Measurements from ENCODE around the gene PHC1. TPM values are rescaled to one million over a fixed set of nuclear protein-coding genes. Genes with fewer than 3 reads are reported as not detected.
"Not testable (repeated sequence)": the region's sequence is repeated elsewhere in the genome, so short reads cannot be mapped to it uniquely, and the experiment has no call there.

PHC1 gene
- total RNA-seq, 2 donors from 2014 or later: 52.7 to 54.1 TPM

DNA sequence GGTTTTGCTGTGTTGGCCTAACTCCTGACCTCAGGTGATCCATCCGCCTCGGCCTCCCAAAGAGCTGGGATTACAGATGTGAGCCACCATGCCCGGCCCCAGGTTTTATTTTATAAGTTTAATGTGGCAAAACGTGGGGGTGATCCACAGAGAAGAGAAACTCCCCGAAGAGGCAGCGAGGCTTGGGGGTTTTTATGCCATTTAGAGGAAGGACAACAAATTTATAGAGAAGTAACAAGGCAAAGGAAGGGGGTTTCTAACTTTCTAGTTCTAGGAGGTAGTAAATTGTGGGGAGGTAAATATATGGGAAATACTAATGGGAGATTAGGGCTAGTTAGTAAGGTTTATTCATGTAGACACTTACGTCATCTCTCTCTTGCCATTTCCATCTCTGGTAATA lies 17.2 kb upstream of the PHC1 start:
- ATAC-seq (no peak), DNase-seq (no peak)
- no peaks in the 10 kb centered on the region for H3K4me1 Mint-ChIP-seq
- H3K4me3 Mint-ChIP-seq: no peak overlapping the region
- H3K36me3 Mint-ChIP-seq (ENCODE audit: low read depth): no peaks in the 10 kb centered on the region
- H3K27ac Mint-ChIP-seq: no peak overlapping the region
- no peaks in the 10 kb centered on the region for H3K9me3 ChIP-seq (ENCODE audit: control insufficient read depth, low read length, poor library complexity, severe bottlenecking)
- H3K27me3 Mint-ChIP-seq: peaks cover 6% of the 10 kb centered on the region

DNA sequence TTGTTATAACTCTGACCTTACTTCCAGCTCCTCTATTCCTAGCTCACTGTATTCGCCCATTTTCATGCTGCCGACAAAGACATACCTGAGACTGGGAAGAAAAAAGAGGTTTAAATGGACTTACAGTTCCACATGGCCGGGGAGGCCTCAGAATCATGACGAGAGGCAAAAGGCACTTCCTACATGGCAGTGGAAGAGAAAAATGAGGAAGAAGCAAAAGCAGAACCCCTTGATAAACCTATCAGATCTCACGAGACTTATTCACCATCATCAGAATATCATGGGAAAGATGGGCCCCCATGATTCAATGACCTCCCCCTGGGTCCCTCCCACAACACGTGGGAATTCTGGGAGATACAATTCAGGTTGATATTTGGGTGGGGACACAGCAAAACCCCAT lies 14.5 kb upstream of the PHC1 start:
- DNase-seq: no peak
- ATAC-seq: no peak
- peaks cover 12% of the 10 kb centered on the region for H3K27me3 Mint-ChIP-seq
- no peak overlapping the region for H3K4me3 Mint-ChIP-seq
- peaks cover 7% of the 10 kb centered on the region for H3K4me1 Mint-ChIP-seq
- no peaks in the 10 kb centered on the region for H3K9me3 ChIP-seq (ENCODE audit: control insufficient read depth, low read length, poor library complexity, severe bottlenecking)
- no peak overlapping the region for H3K27ac Mint-ChIP-seq
- H3K36me3 Mint-ChIP-seq (ENCODE audit: low read depth): no peaks in the 10 kb centered on the region

DNA sequence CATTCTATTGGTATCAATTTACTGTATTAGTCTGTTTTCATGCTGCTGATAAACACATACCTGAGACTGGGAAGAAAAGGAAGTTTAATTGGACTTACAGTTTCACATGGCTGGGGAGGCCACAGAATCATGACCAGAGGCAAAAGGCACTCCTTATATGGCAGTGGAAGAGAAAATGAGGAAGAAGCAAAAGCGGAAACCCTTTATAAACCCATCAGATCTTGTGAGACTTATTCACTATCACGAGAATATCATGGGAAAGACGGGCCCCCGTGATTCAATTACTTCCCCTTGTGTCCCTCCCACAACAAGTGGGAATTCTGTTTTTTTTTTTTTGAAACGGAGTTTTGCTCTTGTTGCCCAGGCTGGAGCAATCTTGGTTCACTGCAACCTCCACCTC lies 11.6 kb upstream of the PHC1 start:
- not testable (repeated sequence) for H3K36me3 Mint-ChIP-seq (ENCODE audit: low read depth); ATAC-seq; H3K4me3 Mint-ChIP-seq; DNase-seq; H3K9me3 ChIP-seq (ENCODE audit: control insufficient read depth, low read length, poor library complexity, severe bottlenecking)
- H3K27ac Mint-ChIP-seq: peak overlapping the region; percentile 8
- H3K27me3 Mint-ChIP-seq: peaks cover 21% of the 10 kb centered on the region
- H3K4me1 Mint-ChIP-seq: peaks cover 11% of the 10 kb centered on the region

DNA sequence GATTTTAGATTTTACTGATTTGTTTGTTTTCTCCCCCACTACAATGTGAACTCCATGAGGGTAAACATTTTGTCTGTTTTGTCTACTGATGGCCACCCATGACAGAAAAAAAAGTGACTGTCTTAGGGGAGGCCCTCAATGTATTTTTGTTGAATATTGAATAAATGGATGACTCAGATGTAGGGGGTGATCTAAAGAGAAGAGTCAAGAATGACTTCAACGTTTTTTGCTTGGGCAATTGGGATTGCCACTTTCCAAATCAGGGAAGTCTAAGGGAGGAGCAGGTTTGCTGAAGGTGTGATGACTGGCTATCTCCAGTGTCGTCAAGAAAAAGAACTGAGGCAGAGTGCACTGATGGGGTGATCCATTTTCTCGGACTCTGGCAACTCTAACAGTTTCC lies 10.7 kb upstream of the PHC1 start:
- Mint-ChIP-seq H3K27ac (no peak overlapping the region), H3K27me3 (peaks cover 21% of the 10 kb centered on the region), H3K4me3 (no peak overlapping the region), H3K36me3 (ENCODE audit: low read depth) (no peaks in the 10 kb centered on the region), H3K4me1 (peaks cover 11% of the 10 kb centered on the region)
- no peak for ATAC-seq
- no peak for DNase-seq
- no peaks in the 10 kb centered on the region for H3K9me3 ChIP-seq (ENCODE audit: control insufficient read depth, low read length, poor library complexity, severe bottlenecking)

DNA sequence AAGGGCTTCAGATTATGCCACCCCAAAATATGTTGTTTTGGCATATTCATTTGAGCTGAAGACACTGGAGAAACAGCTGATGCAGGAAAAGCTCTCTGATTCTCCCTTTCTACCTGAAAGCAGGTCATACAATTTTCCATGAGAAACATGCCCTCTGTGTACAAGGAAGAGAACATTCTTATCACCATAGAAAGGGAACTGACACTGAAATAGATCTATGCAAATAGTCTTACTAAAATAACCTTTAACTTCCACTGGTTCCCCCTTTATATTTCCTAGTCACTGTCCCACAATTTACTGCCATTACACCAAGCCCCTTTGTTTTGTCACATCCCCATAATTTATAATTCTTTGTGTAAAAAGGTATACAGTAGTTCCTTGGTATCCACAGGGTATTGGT lies 9.6 kb upstream of the PHC1 start:
- Mint-ChIP-seq H3K27ac (no peak overlapping the region), H3K4me1 (peaks cover 11% of the 10 kb centered on the region), H3K27me3 (peaks cover 14% of the 10 kb centered on the region), H3K36me3 (ENCODE audit: low read depth) (no peaks in the 10 kb centered on the region), H3K4me3 (no peak overlapping the region)
- DNase-seq (no peak), ATAC-seq (no peak)
- no peaks in the 10 kb centered on the region for H3K9me3 ChIP-seq (ENCODE audit: control insufficient read depth, low read length, poor library complexity, severe bottlenecking)

DNA sequence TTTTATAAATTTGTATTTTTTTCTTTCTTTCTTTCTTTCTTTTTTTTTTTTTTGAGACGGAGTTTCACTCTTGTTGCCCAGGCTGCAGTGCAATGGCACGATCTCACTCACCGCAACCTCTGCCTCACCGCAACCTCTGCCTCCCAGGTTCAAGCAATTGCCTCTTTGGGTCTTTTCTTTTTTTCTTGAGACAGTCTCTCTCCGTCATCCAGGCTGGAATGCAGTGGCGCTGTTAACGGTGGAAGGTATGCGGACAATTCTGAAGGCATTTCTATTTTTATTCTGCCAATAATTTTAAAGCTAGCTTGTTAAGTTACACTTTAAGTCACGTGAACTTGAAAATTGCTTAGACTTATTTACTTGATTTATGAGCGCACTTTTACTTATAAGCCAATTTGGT lies 8.8 kb upstream of the PHC1 start:
- DNase-seq (no peak), ATAC-seq (no peak)
- peak overlapping the region; percentile 31 for H3K4me3 Mint-ChIP-seq
- no peaks in the 10 kb centered on the region for H3K9me3 ChIP-seq (ENCODE audit: control insufficient read depth, low read length, poor library complexity, severe bottlenecking)
- peaks cover 14% of the 10 kb centered on the region for H3K27me3 Mint-ChIP-seq
- no peak overlapping the region for H3K27ac Mint-ChIP-seq
- H3K36me3 Mint-ChIP-seq (ENCODE audit: low read depth): no peaks in the 10 kb centered on the region
- peaks cover 11% of the 10 kb centered on the region for H3K4me1 Mint-ChIP-seq

DNA sequence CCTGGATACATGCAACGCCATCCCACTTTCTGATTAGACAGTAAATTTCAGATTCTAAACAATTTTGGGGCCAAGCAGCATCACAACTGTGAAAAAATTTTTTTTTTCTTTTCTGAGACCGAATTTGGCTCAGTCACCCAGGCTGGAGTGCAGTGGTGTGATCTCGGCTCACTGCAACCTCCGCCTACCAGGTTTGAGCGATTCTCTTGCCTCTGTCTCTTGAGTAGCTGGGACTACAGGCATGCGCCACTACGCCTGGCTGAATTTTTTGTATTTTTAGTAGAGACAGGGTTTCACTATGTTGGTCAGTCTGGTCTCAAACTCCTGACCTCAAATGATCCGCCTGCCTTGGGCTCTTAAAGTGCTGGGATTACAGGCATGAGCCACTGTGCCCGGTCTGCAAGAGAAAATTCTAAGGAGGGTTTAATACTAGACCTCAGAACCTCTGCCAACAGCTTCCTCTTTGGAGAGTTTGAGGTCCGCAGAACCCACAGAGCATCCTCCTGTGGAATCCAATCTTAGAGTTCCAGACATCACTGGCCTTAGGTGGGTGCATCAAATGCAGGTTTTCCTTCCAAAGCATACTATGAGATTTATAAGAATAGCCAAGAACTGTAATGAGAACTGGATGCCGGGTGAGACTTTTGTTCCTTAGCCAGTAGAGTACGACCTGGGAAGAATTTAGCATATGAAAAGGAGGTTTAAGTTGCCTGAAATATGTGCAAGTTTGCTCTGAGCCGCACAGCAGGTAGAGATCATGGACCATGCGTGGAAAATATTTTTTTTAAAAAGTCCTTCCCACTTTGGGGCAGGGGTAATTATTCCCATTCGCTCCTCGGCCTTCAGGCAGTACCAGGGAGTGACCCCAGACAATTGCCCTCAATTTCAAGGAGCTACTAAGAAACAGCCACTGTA lies 7.8 kb upstream of the PHC1 start:
- ATAC-seq: no peak
- Mint-ChIP-seq H3K36me3 (ENCODE audit: low read depth) (no peaks in the 10 kb centered on the region), H3K4me1 (peaks cover 11% of the 10 kb centered on the region), H3K27ac (no peak overlapping the region), H3K27me3 (peaks cover 14% of the 10 kb centered on the region), H3K4me3 (no peak overlapping the region)
- no peak for DNase-seq
- no peaks in the 10 kb centered on the region for H3K9me3 ChIP-seq (ENCODE audit: control insufficient read depth, low read length, poor library complexity, severe bottlenecking)

DNA sequence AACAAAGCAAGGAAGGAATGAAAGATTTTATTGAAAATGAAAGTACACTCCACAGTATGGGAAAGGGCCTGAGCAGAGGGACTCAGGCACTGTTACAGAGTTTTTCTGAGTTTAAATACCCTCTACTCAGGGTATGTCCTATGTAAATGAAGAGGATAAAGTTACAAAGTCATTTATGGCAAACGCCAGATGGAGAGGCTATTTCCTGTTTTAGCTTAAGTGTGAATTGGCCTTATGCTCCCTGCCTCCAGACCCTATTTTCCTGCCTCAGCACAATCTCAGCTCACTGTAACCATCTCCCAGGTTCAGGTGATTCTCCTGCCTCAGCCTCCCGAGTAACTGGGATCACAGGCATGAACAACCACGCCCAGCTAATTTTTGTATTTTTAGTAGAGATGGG lies 6.8 kb upstream of the PHC1 start:
- ATAC-seq (no peak), DNase-seq (no peak)
- peaks cover 14% of the 10 kb centered on the region for H3K27me3 Mint-ChIP-seq
- no peaks in the 10 kb centered on the region for H3K36me3 Mint-ChIP-seq (ENCODE audit: low read depth)
- H3K4me3 Mint-ChIP-seq: no peak overlapping the region
- H3K27ac Mint-ChIP-seq: no peak overlapping the region
- H3K9me3 ChIP-seq (ENCODE audit: control insufficient read depth, low read length, poor library complexity, severe bottlenecking): no peaks in the 10 kb centered on the region
- H3K4me1 Mint-ChIP-seq: peaks cover 10% of the 10 kb centered on the region

DNA sequence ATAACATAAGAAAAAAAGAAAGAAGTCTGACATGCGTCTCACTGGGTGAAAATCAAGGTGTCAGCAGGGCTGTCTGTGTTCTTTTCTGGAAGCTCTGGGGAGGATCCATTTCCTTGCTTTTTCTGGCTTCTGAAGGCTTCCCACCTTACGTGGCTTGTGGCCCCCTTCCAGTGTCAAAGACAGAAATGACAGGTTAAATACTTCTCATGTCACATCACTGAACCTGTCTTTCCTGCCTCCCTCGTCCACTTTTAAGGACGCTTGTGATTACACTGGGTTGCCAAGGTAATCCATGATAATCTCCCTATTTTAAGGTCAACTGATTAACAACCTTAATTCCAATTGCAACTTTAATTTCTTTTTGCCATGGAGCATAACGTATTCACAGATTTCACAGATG lies 4.6 kb upstream of the PHC1 start:
- Mint-ChIP-seq H3K36me3 (ENCODE audit: low read depth) (no peaks in the 10 kb centered on the region), H3K27me3 (peaks cover 9% of the 10 kb centered on the region), H3K4me3 (no peak overlapping the region), H3K27ac (no peak overlapping the region), H3K4me1 (peaks cover 17% of the 10 kb centered on the region)
- DNase-seq (no peak), ATAC-seq (no peak)
- no peaks in the 10 kb centered on the region for H3K9me3 ChIP-seq (ENCODE audit: control insufficient read depth, low read length, poor library complexity, severe bottlenecking)

DNA sequence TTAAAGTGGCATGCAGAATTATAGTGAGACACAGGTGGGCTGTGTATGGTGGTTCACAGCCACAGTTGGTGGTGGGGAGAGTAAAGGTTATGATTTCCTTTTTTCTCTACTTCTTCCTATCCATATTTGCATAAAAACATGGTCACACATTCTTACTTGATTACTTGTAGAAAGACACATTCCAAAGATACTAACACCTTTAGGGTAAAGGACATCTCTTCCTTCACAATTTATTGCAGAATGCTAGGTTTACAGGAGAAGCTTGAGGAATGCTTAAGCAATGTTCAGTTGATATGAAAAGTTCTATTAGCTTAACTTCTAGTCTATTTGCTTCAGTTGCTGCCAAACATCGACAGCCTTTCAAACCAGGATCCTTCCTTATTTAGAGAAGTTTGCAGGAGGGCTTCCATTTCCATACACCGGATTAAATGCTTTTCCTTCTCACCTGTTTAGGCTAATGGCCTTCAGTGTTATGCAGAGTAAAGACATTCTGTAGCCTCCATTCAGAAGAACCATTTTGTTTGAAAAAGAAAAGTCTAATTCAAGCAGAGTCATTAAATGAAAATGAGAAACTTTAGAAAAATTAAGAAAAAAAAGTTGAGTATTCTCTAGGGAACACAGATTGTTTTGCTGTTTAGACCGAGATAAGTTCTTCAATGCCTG lies 2.6 kb upstream of the PHC1 start:
- Mint-ChIP-seq H3K36me3 (ENCODE audit: low read depth) (no peaks in the 10 kb centered on the region), H3K4me3 (no peak overlapping the region), H3K27me3 (peaks cover under 1% of the 10 kb centered on the region), H3K27ac (no peak overlapping the region), H3K4me1 (peaks cover 16% of the 10 kb centered on the region)
- no peak for ATAC-seq
- no peaks in the 10 kb centered on the region for H3K9me3 ChIP-seq (ENCODE audit: control insufficient read depth, low read length, poor library complexity, severe bottlenecking)
- no peak for DNase-seq

DNA sequence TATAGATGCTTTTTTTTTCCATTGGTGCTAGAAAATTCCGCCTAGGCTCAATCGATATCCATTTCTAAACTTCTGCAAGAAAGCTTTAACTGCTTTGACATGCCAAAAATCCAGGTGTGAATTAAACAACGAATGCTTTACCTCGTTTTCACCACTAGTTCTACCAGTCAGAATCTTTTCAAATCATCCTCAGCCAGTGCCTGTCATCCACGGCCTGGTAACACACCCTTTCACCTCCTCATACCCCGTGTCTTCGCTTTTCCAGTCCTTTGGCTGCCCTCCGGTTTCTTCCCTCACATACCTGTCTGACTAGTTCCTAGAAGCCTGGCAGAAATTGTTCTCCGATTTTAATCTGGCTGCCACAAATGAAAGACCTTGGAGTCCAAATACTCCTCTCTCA lies 1.4 kb upstream of the PHC1 start:
- ATAC-seq (no peak), DNase-seq (no peak)
- peak overlapping the region; percentile 99 for H3K4me3 Mint-ChIP-seq
- H3K27ac Mint-ChIP-seq: no peak overlapping the region
- no peaks in the 10 kb centered on the region for H3K36me3 Mint-ChIP-seq (ENCODE audit: low read depth)
- H3K4me1 Mint-ChIP-seq: peaks cover 14% of the 10 kb centered on the region
- H3K27me3 Mint-ChIP-seq: no peaks in the 10 kb centered on the region
- H3K9me3 ChIP-seq (ENCODE audit: control insufficient read depth, low read length, poor library complexity, severe bottlenecking): no peaks in the 10 kb centered on the region

DNA sequence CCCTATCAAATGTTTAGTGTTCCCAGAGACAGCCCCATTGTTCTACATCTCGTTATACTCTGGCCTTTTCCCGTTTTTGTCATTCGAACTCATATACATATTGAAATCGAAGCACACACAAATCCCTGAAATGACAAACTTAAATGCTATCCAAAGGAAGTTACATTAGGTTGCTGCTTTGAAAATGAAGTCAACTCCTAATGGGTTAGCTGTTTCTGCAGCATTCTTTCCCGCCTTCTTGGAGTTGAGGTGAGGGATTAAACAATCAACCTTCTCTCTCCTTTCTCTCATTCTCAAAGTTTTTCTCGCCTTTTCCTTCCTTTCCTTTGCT lies 642 bp upstream of the PHC1 start:
- no peaks in the 10 kb centered on the region for H3K9me3 ChIP-seq (ENCODE audit: control insufficient read depth, low read length, poor library complexity, severe bottlenecking)
- H3K4me3 Mint-ChIP-seq: peak overlapping the region; percentile 99
- no peaks in the 10 kb centered on the region for H3K36me3 Mint-ChIP-seq (ENCODE audit: low read depth)
- H3K27me3 Mint-ChIP-seq: no peaks in the 10 kb centered on the region
- ATAC-seq (no peak), DNase-seq (no peak)
- H3K4me1 Mint-ChIP-seq: peaks cover 18% of the 10 kb centered on the region
- no peak overlapping the region for H3K27ac Mint-ChIP-seq

DNA sequence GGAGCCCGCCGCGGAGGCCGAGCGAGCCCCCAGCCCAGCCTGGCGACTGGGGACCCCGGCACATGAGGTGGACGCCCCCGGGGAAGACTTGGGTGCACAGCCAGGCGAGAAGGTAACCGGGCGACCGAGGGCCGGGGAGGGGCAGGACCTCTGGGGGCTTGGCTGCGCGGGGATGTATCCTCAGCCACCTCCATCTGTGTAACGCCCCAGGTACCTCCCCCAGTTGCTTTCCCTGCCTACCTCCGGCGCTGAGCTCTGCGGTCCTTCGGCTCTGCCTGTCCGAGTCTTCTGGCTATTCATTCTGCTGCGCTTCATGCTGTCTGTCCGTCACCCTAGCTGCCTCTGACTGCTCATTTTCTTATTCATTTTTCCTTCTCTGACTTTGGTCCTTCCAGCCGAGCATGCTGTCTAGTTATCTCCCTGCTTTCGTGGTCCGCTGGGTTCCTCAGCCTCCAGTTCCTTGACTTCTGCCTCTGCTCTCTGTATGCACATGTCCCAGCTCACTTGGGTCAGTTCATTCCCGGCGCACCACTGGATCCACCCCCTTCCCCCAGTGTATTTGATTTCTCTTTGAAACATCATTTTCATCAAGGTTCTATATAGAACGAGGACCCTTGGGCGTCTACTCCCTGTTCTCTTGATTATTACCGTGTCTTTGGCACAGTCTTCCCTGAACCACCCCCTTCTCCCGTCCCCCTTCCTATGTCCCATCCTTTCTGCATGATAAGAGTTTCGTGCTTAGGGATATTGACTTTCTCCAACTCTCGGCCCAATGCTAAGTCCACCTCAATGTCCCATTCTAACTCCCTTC lies 612 bp downstream of the PHC1 start:
- DNase-seq (peak; percentile 26 to 57 (median 56)), ATAC-seq (peak; percentile 86)
- Mint-ChIP-seq H3K36me3 (ENCODE audit: low read depth) (no peaks in the 10 kb centered on the region), H3K27me3 (no peaks in the 10 kb centered on the region), H3K4me3 (no peak overlapping the region), H3K4me1 (peaks cover 19% of the 10 kb centered on the region), H3K27ac (no peak overlapping the region)
- no peaks in the 10 kb centered on the region for H3K9me3 ChIP-seq (ENCODE audit: control insufficient read depth, low read length, poor library complexity, severe bottlenecking)

Measured in T-helper 17 cell (primary cell).